Activated naive CD4-positive, alpha-beta T cell treated with anti-CD3 and anti-CD28 coated beads, Interleukin-2, amount 10 ng/mL, durations not matched to agents 7 days and 5 days (primary cell): ENCODE results near the gene CFAP46.
"Not testable (repeated sequence)": the region's sequence is repeated elsewhere in the genome, so short reads cannot be mapped to it uniquely, and the experiment has no call there.

Experiments used
- CTCF ChIA-PET: fragments of 350-600 bp; sonication (Branson Sonifier 250); formaldehyde crosslinking; loops from one replicate; lab custom pipeline; 2021; ENCODE audit warnings: antibody characterized with exemption; lab: Charles Lee
- DNase-seq: peaks from one replicate; pipeline ENCODE4 v3.0.0-alpha.2; 2020
- H3K27ac Mint-ChIP-seq: one replicate; pipeline ENCODE4 v1.8.0; 2021; ENCODE audit warnings: mild to moderate bottlenecking, moderate library complexity, mixed read lengths
- H3K27me3 Mint-ChIP-seq: one replicate; pipeline ENCODE4 v1.8.0; 2021; ENCODE audit warnings: mild to moderate bottlenecking, mixed read lengths
- H3K36me3 Mint-ChIP-seq: one replicate; pipeline ENCODE4 v1.8.0; 2021; ENCODE audit warnings: mixed read lengths
- H3K4me1 Mint-ChIP-seq: one replicate; pipeline ENCODE4 v1.8.0; 2021; ENCODE audit warnings: mixed read lengths
- H3K4me3 Mint-ChIP-seq: one replicate; pipeline ENCODE4 v1.8.0; 2021; ENCODE audit warnings: mild to moderate bottlenecking, moderate library complexity, mixed read lengths
- H3K9me3 Mint-ChIP-seq: one replicate; pipeline ENCODE4 v1.8.0; 2021; ENCODE audit warnings: mixed read lengths

CFAP46 gene

DNA sequence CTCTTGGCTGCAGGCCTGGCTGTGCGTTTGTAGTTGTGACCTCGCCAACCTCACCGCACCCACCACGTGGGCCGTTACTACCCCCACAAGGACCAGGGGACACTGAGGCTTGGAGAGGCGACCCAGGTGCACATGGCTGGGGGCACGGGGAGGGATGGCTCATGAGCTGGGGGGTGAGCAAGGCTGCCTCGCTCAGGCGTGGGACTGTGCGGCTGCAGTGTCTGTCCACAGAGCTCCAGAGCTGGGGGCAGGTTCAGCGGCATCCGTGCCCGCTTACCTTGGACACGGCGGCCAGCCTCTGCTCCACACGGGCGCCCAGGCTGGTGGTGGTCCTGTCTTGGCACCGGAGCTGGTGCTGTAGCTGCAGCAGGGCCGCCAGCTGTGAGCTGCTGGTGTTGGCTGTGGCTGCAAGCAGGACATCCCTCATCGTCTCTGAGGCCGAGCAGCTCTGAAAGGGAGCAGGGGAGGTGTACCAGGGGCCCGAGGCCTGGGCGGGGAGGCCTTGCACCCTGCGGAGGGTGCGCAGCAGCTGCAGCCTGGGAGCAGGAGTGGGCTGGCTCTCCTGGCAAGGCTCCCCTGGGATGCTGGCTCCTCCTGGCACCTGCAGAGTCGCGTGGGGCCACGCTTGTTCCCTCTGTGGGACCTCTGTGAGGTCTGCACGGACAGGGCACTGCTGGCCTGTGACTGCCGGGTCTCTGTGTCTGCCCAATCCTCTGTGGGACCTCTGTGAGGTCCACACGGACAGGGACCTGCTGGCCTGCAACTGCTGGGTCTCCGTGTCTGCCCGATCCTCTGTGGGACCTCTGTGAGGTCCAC, 96.4 kb downstream of the CFAP46 start:
- DNase-seq: no peak
- Mint-ChIP-seq H3K27ac (no peak overlapping the region), H3K4me1 (peaks cover 9% of the 10 kb centered on the region), H3K36me3 (no peaks in the 10 kb centered on the region), H3K4me3 (no peak overlapping the region), H3K9me3 (peaks cover 14% of the 10 kb centered on the region), H3K27me3 (peaks cover 17% of the 10 kb centered on the region)
- CTCF ChIA-PET: no interaction called here

DNA sequence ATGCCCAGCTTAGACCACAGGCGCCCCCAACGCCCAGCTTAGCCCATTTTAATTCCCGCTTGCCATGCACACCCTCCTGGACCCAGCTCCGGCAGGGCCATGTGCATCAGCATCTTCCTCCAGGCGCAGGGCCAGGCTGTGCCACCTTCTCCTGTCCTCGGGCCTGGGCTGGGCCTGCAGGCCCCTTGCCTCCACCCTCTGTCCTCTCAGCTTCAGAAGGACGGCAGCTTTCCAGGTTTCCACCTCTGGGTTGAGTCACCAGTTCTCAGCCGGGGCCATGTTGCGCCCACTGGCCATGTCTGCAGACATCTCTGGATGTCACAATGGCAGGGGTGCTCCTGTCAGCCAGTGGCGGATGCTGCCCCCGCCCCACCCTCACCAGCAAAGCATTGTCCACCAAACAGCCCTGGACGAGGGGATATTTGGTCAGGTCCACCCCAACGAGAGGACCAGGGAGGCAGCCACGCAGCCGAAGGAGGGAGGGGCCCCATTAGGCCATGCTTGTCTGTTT, 97.3 kb downstream of the CFAP46 start:
- Mint-ChIP-seq H3K9me3 (peaks cover 14% of the 10 kb centered on the region), H3K27ac (no peak overlapping the region), H3K4me3 (no peak overlapping the region), H3K4me1 (peaks cover 9% of the 10 kb centered on the region), H3K27me3 (peaks cover 17% of the 10 kb centered on the region), H3K36me3 (no peaks in the 10 kb centered on the region)
- no peak for DNase-seq
- CTCF ChIA-PET: no interaction called here

DNA sequence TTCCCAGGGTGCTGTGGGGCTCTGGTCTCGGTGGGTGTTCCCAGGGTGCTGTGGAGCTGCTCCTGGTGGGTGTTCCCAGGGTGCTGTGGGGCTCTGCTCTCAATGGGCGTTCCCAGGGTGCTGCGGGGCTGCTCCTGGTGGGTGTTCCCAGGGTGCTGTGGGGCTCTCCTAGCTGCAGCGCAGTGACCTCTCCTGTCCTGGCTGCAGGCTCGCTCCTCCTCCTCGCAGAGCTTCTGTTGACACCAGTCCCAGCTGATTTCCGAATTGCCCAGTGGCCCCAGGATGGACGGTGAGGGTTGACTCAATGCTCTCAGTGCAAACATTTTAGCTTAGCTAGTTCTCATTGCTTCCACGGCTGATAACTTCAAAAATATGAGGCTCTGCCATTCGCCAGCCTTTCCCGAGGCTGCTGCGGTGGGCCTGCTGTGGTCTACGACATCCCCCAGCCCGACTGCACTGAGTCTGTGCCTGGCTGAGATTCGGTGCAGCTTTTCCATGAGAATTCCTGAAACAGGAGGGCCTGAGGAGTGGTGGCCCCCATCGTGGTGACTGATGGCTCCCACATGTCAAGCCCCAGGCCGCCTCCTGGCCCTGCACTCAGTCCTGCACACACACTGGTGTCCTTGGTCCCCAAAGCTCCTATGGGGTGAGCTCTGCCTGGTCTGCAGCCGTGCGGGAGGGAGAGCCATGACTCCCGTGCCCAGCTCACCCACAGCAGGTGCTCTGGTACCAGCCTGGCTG, 98.1 kb downstream of the CFAP46 start:
- H3K4me3 Mint-ChIP-seq: no peak overlapping the region
- CTCF ChIA-PET: no interaction called here
- no peaks in the 10 kb centered on the region for H3K36me3 Mint-ChIP-seq
- H3K4me1 Mint-ChIP-seq: peaks cover 9% of the 10 kb centered on the region
- H3K27ac Mint-ChIP-seq: no peak overlapping the region
- peaks cover 17% of the 10 kb centered on the region for H3K27me3 Mint-ChIP-seq
- DNase-seq: no peak
- peaks cover 14% of the 10 kb centered on the region for H3K9me3 Mint-ChIP-seq

DNA sequence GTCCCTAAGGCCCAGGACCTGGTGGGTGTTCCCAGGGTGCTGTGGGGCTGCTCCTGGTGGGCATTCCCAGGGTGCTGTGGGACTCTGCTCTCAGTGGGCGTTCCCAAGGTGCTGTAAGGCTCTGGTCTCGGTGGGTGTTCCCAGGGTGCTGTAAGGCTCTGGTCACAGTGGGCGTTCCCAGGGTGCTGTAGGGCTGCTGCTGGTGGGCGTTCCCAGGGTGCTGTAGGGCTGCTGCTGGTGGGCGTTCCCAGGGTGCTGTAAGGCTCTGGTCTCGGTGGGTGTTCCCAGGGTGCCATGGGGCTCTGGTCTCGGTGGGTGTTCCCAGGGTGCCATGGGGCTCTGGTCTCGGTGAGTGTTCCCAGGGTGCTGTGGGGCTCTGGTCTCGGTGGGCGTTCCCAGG, 99.1 kb downstream of the CFAP46 start:
- H3K27ac Mint-ChIP-seq, H3K4me1 Mint-ChIP-seq, H3K4me3 Mint-ChIP-seq, H3K27me3 Mint-ChIP-seq, H3K36me3 Mint-ChIP-seq, DNase-seq: not testable (repeated sequence)
- CTCF ChIA-PET: interaction anchor here (0.6 kb wide), 1 partner anchor 23 kb away, joined by 3 read pairs; no protein-coding TSS in a partner anchor
- H3K9me3 Mint-ChIP-seq: peaks cover 14% of the 10 kb centered on the region

DNA sequence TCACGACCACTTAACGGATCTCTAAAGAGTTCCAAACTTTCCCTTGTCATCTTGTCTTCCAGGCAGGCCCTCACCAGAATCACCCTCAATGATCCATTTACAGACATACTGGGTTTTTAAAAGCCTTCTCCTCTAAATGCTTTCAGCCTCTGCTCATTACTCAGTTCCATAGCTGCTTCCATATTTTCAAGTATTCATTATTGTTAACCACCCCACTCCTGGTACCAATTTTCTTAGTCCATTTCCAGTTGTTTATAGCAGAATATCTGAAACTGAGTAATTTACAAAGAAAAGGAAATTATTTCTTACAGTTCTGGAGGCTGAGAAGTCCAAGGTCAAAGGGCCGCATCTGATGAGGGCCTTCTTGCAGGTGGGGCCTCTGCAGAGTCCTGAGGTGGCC, 100.0 kb downstream of the CFAP46 start:
- CTCF ChIA-PET: no interaction called here
- no peak for DNase-seq
- Mint-ChIP-seq H3K27me3 (peaks cover 7% of the 10 kb centered on the region), H3K4me1 (no peaks in the 10 kb centered on the region), H3K4me3 (no peak overlapping the region), H3K27ac (no peak overlapping the region), H3K36me3 (no peaks in the 10 kb centered on the region), H3K9me3 (peaks cover 17% of the 10 kb centered on the region)

DNA sequence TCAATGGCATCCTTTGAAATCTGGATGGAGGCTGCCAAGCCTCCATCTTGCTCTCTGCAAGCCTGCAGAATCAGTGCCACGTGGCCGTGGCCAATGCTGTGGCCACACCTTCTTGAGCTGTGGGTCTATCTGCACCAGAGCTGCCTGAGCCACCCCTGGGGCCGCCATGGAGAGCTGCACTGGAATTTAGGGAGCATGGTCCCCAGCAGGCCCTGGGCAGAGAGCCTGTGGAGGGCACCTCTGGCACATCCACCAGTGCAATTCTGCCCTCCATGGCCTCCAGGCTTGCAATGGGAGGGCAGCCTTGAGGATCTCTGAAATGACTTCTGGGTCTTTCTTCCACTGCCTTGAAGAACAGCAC, 100.8 kb downstream of the CFAP46 start:
- Mint-ChIP-seq H3K27ac (no peak overlapping the region), H3K4me3 (no peak overlapping the region), H3K9me3 (peaks cover 21% of the 10 kb centered on the region), H3K4me1 (no peaks in the 10 kb centered on the region), H3K27me3 (peaks cover 4% of the 10 kb centered on the region), H3K36me3 (no peaks in the 10 kb centered on the region)
- DNase-seq: no peak
- CTCF ChIA-PET: no interaction called here

DNA sequence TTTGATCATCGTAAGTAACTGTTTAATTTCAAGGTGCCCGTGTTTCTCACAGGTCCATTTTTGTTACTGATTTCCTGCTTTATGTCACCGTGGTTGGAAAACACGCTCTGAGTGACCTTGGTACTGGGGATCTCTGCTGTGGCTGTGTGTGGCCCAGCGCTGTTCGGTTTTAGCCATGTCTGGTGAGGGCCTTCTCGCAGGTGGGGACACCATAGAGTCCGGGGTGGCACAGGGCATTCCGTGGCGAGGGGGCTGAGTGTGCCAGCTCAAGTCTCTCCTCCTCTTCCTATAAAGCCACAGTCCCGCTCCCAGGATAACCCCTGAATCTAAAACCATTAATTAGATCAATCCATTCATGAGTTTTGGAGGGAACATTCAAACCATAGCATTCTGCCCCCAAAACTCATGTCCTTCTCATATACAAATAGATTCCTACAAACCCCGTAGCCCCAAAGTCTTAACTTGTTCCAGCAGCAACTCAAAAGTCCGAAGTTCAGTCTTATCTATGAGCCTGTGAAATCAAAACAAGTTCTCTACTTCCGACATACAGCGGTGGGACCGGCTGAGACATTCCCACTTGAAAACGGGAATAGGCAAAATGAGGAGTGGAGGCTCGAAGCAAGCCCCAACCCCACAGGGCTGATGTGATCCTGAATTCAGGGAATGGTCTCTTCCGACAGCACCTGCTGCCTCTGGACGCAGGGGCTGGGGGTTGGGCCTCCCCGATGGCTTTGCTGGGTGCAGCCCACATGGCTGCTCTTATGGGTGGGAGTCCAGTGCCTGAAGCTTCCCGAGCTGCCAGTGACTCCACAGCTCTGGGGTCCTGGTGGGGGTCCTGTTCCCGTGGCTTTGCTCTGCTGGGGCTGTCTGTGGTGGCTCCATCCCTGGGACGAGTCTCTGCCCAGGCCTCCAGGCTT, 101.4 kb downstream of the CFAP46 start:
- CTCF ChIA-PET: no interaction called here
- H3K4me3 Mint-ChIP-seq: no peak overlapping the region
- no peaks in the 10 kb centered on the region for H3K4me1 Mint-ChIP-seq
- no peaks in the 10 kb centered on the region for H3K27me3 Mint-ChIP-seq
- no peak for DNase-seq
- no peak overlapping the region for H3K27ac Mint-ChIP-seq
- peaks cover 21% of the 10 kb centered on the region for H3K9me3 Mint-ChIP-seq
- H3K36me3 Mint-ChIP-seq: no peaks in the 10 kb centered on the region

DNA sequence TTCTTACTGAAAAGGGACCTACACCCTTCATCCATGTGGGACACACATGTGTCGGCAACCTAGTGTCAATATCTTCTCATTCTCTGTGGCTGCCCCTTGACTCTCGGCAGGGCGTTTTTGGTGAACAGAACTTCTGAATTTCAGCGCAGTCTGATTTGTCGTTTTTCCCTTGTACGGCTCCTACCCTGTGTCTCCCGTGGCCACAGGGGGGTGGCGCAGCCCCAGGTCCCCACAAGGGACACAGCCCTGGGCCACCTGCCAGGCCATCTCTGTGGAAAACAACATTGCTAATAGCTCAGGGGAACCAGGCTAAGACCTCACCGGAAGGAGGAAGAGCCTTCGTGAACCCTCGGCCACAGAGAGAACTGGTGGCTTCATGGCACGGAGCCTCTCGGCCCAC, 103.3 kb downstream of the CFAP46 start:
- H3K27ac Mint-ChIP-seq: no peak overlapping the region
- no peaks in the 10 kb centered on the region for H3K27me3 Mint-ChIP-seq
- CTCF ChIA-PET: no interaction called here
- H3K4me1 Mint-ChIP-seq: no peaks in the 10 kb centered on the region
- DNase-seq: no peak
- H3K4me3 Mint-ChIP-seq: no peak overlapping the region
- H3K36me3 Mint-ChIP-seq: no peaks in the 10 kb centered on the region
- peaks cover 21% of the 10 kb centered on the region for H3K9me3 Mint-ChIP-seq

DNA sequence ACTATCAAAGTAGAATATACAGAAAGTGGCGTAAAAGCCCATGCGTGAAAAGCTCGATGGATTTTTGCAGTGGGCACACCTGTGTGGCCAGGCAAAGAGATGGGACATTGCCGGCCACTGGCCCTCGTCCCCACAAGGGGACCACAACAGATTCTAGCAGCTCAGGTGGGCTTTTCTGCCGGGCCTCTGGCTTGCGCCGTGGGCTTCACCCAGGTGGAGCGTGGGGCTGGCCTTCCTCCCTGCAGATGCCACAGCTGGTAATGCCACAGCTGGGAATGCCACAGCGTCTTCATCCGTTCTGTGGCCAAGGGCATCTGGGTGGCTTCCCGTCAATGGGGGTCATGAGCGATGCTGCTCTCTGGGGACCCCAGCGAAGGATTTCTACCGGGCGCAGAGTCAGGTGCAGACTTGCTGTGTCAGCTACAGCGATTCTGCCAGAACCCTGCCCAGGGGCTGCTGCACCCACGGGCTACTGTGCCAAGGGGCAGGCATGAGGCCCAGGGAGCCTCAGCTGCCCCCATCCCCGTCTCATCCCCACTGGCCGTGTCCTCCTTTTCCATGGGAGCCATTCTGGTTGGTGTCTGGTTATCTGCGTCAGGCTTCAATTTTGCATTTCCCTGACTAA, 103.9 kb downstream of the CFAP46 start:
- no peak overlapping the region for H3K27ac Mint-ChIP-seq
- no peaks in the 10 kb centered on the region for H3K27me3 Mint-ChIP-seq
- DNase-seq: no peak
- no peaks in the 10 kb centered on the region for H3K36me3 Mint-ChIP-seq
- CTCF ChIA-PET: no interaction called here
- no peak overlapping the region for H3K4me3 Mint-ChIP-seq
- peaks cover 21% of the 10 kb centered on the region for H3K9me3 Mint-ChIP-seq
- H3K4me1 Mint-ChIP-seq: no peaks in the 10 kb centered on the region

DNA sequence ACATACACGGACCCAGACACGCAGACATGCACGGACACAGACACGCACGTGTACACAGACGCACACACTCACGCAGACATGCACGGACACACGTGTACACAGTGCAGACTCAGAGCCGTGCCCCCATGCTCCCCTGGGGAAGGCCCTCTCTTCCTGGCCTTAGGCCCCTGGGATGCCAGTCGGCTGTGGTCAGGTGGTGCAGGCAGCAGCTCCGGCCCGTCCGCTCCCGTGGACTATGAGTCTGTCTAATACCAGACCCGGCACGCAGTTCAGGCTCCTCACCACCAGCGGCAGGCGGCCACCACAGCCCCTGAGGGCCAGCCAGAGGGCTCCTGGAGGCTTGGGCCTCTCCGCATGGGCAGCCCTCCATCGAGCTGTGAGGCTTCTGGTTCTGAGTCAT, 104.5 kb downstream of the CFAP46 start:
- Mint-ChIP-seq H3K9me3 (peaks cover 18% of the 10 kb centered on the region), H3K36me3 (no peaks in the 10 kb centered on the region), H3K27ac (no peak overlapping the region), H3K4me1 (no peaks in the 10 kb centered on the region), H3K4me3 (no peak overlapping the region), H3K27me3 (no peaks in the 10 kb centered on the region)
- no peak for DNase-seq
- CTCF ChIA-PET: no interaction called here

DNA sequence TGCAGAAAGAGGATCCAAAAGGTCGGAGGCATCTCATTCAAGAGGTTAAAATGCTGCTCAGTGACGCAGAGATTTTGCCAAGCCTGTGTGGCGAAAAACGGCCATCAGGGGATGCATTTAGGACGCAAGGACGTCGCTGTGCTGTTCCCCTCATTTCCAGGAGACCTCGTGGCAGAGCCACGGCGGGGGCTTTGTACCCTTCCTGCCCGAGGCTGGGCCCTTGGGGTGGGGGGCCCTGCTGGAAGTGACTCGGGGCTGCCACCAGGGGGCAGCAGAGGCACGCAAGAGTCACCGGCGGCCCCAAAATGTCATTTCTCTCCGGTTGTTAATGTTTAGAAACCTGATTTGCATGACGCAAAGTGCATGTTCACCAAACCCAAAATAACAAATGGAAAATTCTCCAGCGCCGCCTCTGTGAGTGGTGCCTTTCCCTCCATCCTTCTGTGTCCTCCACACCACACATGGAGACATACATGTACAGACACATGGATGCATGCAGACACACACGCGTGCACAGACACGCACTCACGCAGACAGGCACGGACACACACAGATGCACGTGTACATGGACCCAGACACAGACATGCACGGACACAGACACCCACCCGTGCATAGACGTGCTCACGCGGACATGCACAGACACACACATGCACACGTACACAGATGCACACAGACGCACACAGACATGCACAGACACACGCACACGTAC, 105.4 kb downstream of the CFAP46 start:
- peak; percentile 46 for DNase-seq
- H3K27ac Mint-ChIP-seq: no peak overlapping the region
- no peaks in the 10 kb centered on the region for H3K36me3 Mint-ChIP-seq
- H3K27me3 Mint-ChIP-seq: no peaks in the 10 kb centered on the region
- CTCF ChIA-PET: no interaction called here
- H3K9me3 Mint-ChIP-seq: peaks cover 9% of the 10 kb centered on the region
- no peak overlapping the region for H3K4me3 Mint-ChIP-seq
- H3K4me1 Mint-ChIP-seq: no peaks in the 10 kb centered on the region

DNA sequence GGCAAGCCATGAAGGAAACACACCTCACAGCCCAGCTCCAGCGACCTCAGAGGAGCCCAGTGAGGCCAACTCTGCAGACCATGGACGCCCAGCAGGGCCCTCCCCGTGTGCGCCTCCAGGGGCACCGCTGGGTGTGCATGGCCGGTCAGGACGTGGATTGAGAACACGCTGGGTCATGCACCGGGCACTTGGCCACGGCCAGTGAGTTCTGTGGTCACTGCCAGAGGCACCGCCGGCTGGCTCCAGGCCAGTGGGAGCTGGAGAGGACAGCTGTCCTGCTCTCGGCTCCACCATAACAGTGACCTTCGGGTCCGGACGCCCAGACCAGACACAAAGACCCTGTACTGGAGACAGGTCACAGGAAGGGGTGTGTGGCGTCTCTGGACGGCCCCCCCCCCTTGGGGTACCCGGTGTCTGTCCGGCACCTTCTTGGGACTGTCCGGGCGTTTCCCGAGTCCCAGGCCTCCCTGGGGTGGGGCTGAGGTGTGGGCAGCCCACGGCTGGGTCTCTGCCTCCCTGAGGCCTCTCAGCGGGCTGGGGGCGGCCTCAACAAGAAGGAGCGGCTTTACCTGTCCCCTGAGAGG, 106.0 kb downstream of the CFAP46 start:
- Mint-ChIP-seq H3K4me3 (no peak overlapping the region), H3K27me3 (no peaks in the 10 kb centered on the region), H3K4me1 (no peaks in the 10 kb centered on the region), H3K27ac (no peak overlapping the region), H3K36me3 (no peaks in the 10 kb centered on the region), H3K9me3 (peaks cover 7% of the 10 kb centered on the region)
- DNase-seq: no peak
- CTCF ChIA-PET: no interaction called here

DNA sequence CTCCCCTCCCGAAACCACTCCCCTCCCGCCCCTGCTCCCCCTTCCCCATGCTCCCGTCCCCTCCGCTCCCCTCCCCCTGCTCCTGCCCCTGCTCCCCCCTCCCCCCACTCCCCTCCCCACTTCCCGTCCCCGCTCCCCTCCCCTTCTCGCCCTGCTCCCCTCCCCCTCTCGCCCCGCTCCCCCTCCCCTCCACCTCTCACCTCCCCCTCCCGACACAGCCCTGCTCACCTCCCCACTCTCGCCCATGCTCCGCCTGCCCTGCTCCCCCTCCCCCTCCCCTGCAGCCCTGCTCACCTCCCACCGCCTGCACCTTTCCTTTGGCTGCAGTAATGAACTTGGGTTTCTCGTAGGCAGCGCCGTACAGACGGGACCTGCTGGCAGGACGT, 106.5 kb downstream of the CFAP46 start:
- Mint-ChIP-seq H3K36me3 (no peaks in the 10 kb centered on the region), H3K4me3 (no peak overlapping the region), H3K4me1 (no peaks in the 10 kb centered on the region), H3K27me3 (no peaks in the 10 kb centered on the region), H3K9me3 (peaks cover 7% of the 10 kb centered on the region), H3K27ac (no peak overlapping the region)
- CTCF ChIA-PET: no interaction called here
- no peak for DNase-seq
